Gastroesophageal sphincter (tissue), 4 donors: Measurements from ENCODE around the gene MARCKSL1. TPM values are rescaled to one million over a fixed set of nuclear protein-coding genes. Genes with fewer than 3 reads are reported as not detected.

ENCODE experiments used
- ATAC-seq: fragments of 150-250 bp; one replicate; pipeline ENCODE4 v1.9.1; 2016; ENCODE audit warnings: mild to moderate bottlenecking, moderate library complexity
- H3K27ac ChIP-seq, 4 donors: fragments of 200-600 bp; sonication (generic) in 3 of 4; 1 replicate in 3 of 4; 2 replicates in 1 of 4; pipeline ENCODE4 v1.5.1; 2016 to 2019
- H3K27me3 ChIP-seq: fragments of 200-600 bp; sonication (generic); one replicate; pipeline ENCODE4 v1.5.1; 2019
- H3K36me3 ChIP-seq, 2 donors: fragments of 200-600 bp; sonication (generic); one replicate each; pipeline ENCODE4 v1.5.1; 2019; ENCODE audit warnings: control low read depth in 1 of 2
- H3K4me1 ChIP-seq, 3 donors: fragments of 200-600 bp; sonication (generic); 1 replicate in 2 of 3; 2 replicates in 1 of 3; pipeline ENCODE4 v1.5.1; 2016 to 2019; ENCODE audit warnings: control low read depth in 2 of 3
- H3K4me3 ChIP-seq, 2 donors: fragments of 200-600 bp; sonication (generic); one replicate each; pipeline ENCODE4 v1.5.1; 2019; ENCODE audit warnings: mild to moderate bottlenecking in 1 of 2, moderate library complexity in 1 of 2
- H3K9me3 ChIP-seq, 3 donors: fragments of 200-600 bp; sonication (generic); one replicate each; pipeline ENCODE4 v1.5.1; 2017 to 2019; ENCODE audit warnings: control low read depth in 2 of 3
- EP300 ChIP-seq: sonication (generic); formaldehyde crosslinking; IDR thresholded peaks from one replicate; pipeline ENCODE4 v1.6.1; 2017; ENCODE audit warnings: antibody characterized with exemption, mild to moderate bottlenecking
- POLR2A ChIP-seq, 2 donors: fragments of 450-650 bp; IDR thresholded peaks; one replicate each; pipeline ENCODE4 v1.6.1; 2017; ENCODE audit warnings: antibody characterized with exemption in 2 of 2, mild to moderate bottlenecking in 2 of 2, moderate library complexity in 1 of 2
- POLR2AphosphoS5 ChIP-seq: sonication (generic); formaldehyde crosslinking; IDR thresholded peaks from one replicate; pipeline ENCODE4 v1.6.1; 2017; ENCODE audit warnings: antibody characterized with exemption
- WGBS, 2 donors: methylation state at CpG; one replicate each; pipeline ENCODE4 v1.1.5; 2018; ENCODE audit warnings: low coverage in 1 of 2; 5-methylcytosine and 5-hydroxymethylcytosine counted together
- total RNA-seq, 4 donors: library from RNA; depleted of rRNA; stranded (reverse); fragments of >200 nt; gene quantifications; one replicate each; pipeline ENCODE4 v1.1.0, GENCODE V29; 2016
- TF ChIP-seq, protein P1 (sequence below), 4 experiments: fragments of 200-600 bp in 2 of 4; fragments of 450-650 bp in 2 of 4; sonication (generic) in 1 of 4; IDR thresholded peaks; one replicate each; pipeline ENCODE4 v1.5.1; 2017 to 2019; ENCODE audit warnings: antibody characterized with exemption in 4 of 4, mild to moderate bottlenecking in 2 of 4, moderate library complexity in 2 of 4

MARCKSL1 gene
- total RNA-seq, 4 donors from 2014 or later: 4.0 to 9.0 (median 7.4) TPM

DNA sequence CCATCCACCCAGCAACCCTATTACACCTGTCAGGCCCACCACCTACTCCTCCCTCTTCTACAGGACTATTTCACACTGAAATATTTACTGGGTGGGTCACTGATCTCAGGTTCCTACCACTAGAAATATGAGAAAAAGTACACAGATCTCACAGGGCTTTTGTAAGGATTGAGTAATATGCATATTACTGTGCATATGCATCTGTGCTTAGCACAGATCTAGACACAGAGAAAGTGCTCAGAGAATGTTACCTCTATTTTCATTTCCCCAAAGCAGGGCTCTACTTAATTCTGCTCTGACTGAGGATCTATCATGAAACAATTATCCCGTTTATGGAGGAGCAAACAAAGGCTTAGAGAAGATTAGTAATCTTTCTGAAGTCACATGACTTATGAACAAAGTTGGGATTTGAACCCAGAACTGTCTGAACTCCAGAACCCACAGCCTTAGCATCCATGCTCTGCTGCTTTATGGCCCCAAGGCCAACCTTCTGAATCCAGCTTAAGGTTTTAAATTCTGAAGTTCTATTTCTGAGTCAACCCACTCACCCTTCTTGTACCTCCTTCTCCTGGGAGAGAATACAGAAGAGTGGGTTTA lies 38.1 kb upstream of the MARCKSL1 start:
- ATAC-seq: no peak
- no peaks in the 10 kb centered on the region for H3K9me3 ChIP-seq
- no peaks in the 10 kb centered on the region for H3K4me1 ChIP-seq
- H3K27ac ChIP-seq: no peak overlapping the region
- H3K36me3 ChIP-seq: peaks cover 0 to 95% of the 10 kb centered on the region in 2 donors
- H3K4me3 ChIP-seq: no peak overlapping the region
- WGBS, 2 donors: 70 to 80% methylated on average over 1 of the region's 1 CpG
- TF ChIP-seq POLR2AphosphoS5 (no peak), POLR2A (IDR thresholded peaks at IDR 0.05) (no peak), EP300 (no peak)
- TF ChIP-seq, protein P1, sequence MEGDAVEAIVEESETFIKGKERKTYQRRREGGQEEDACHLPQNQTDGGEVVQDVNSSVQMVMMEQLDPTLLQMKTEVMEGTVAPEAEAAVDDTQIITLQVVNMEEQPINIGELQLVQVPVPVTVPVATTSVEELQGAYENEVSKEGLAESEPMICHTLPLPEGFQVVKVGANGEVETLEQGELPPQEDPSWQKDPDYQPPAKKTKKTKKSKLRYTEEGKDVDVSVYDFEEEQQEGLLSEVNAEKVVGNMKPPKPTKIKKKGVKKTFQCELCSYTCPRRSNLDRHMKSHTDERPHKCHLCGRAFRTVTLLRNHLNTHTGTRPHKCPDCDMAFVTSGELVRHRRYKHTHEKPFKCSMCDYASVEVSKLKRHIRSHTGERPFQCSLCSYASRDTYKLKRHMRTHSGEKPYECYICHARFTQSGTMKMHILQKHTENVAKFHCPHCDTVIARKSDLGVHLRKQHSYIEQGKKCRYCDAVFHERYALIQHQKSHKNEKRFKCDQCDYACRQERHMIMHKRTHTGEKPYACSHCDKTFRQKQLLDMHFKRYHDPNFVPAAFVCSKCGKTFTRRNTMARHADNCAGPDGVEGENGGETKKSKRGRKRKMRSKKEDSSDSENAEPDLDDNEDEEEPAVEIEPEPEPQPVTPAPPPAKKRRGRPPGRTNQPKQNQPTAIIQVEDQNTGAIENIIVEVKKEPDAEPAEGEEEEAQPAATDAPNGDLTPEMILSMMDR (IDR thresholded peaks at IDR 0.05): no peak
- H3K27me3 ChIP-seq: no peaks in the 10 kb centered on the region

DNA sequence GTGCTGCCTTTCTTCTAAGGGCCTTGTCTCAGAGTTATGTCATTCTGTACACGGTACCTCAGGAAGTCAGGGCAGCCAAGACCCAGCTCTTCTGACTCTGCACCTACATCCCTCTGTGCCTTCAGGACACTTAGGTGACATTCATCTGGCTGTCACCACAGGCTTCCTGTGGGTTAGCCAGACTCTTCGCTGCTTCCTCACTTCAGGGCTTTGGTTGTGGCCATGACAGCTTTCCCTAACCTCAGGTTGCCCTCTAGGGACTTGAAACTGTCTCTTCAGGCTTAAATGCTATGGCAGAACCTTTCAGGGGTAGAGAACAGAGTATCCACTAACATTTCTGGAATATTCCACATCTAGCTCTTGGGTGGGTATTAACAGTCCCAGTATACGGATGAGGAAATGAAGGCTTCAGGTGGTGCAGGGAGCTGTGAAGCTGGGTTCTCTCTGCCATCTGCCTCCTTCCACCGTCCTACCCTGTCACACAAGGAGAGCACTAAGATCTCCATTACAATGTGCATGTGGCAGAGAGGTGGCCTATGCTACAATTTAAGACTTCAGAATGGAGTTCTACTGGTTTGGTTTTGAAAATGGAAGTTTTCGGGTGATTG lies 36.2 kb upstream of the MARCKSL1 start:
- no peak overlapping the region for H3K4me3 ChIP-seq
- 73 to 90% methylated on average over 5 of the region's 5 CpGs for WGBS, 2 donors
- no peak for ATAC-seq
- H3K4me1 ChIP-seq: no peaks in the 10 kb centered on the region
- TF ChIP-seq POLR2AphosphoS5: no peak
- TF ChIP-seq, protein P1 (IDR thresholded peaks at IDR 0.05): no peak
- TF ChIP-seq POLR2A (IDR thresholded peaks at IDR 0.05): no peak
- TF ChIP-seq EP300: no peak
- peaks cover 0 to 95% of the 10 kb centered on the region in 2 donors for H3K36me3 ChIP-seq
- no peak overlapping the region for H3K27ac ChIP-seq
- H3K9me3 ChIP-seq: no peaks in the 10 kb centered on the region
- H3K27me3 ChIP-seq: no peaks in the 10 kb centered on the region

DNA sequence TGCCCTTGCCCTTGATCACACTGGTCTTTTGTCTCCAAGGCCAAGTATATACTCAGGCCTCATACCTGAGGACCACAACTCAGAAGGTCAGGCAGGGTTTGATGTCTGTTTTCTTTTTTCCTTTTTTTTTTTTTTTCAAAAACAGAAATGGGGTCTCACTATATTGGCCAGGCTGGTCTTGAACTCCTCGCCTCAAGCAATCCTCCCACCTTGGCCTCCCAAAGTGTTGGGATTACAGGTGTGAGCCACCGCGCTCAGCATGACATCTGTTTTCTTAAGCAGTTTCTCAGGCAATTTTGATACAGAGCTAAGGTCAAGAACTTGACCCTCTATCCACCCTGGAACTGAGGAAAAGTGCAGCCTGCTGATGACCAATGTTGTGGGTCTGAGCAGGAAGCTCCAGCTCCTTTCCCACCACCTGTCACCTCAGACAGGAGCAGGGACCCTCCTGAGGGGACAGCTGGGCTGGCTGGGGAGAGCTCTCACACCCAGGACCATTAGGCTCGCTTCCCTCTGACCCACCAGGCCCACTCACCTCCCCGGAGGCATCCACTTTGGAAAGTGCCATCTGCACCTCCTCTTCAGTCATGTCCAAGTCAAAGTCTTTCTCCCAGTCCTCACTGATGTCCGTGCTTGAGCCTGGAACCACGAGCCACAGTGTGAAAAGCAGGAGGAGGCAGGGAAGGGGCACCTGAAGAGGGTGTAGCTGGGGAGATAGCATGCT lies 32.0 kb upstream of the MARCKSL1 start:
- TF ChIP-seq POLR2A (IDR thresholded peaks at IDR 0.05) (no peak), EP300 (no peak), POLR2AphosphoS5 (no peak)
- TF ChIP-seq, protein P1 (IDR thresholded peaks at IDR 0.05): no peak
- no peak overlapping the region for H3K27ac ChIP-seq
- H3K36me3 ChIP-seq: peaks cover 0 to 95% of the 10 kb centered on the region in 2 donors
- H3K9me3 ChIP-seq: no peaks in the 10 kb centered on the region
- H3K4me3 ChIP-seq: no peak overlapping the region
- H3K4me1 ChIP-seq: peaks cover 0 to under 1% (median 0%) of the 10 kb centered on the region in 3 donors
- ATAC-seq: no peak
- no peaks in the 10 kb centered on the region for H3K27me3 ChIP-seq
- 85 to 95% methylated on average over 5 to 7 of the region's 7 CpGs for WGBS, 2 donors

DNA sequence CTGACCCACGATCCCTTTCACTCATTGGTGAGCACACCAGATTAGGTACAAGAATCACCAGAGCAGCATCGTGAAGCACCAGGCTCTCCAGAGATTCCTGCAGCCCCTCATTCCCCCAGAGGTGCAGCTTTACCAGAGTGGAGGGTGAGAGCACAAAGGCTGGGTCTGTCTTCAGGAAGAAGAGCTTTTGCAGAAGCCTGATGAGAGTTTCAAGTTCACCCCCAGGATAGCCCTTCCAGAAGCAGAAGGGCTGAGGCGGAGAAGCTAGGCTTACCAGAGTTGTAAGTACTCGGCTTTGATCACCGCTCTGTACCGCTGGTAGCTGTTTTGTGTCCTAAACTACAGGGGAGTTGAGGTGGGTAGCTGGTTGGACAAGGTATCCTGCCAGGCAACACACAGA lies 29.4 kb upstream of the MARCKSL1 start:
- Histone ChIP-seq H3K4me3 (no peak overlapping the region), H3K9me3 (no peaks in the 10 kb centered on the region), H3K36me3 (peaks cover 0 to 77% of the 10 kb centered on the region in 2 donors), H3K4me1 (peaks cover 0 to 22% (median 12%) of the 10 kb centered on the region in 3 donors), H3K27me3 (no peaks in the 10 kb centered on the region), H3K27ac (no peak overlapping the region)
- TF ChIP-seq EP300: no peak
- no peak for TF ChIP-seq POLR2AphosphoS5
- TF ChIP-seq POLR2A (IDR thresholded peaks at IDR 0.05): no peak
- TF ChIP-seq, protein P1 (IDR thresholded peaks at IDR 0.05): no peak
- ATAC-seq: no peak
- WGBS, 2 donors: 76% methylated on average over 4 of the region's 6 CpGs; no CpG with 5 or more reads in 1 of the 2 donors
